PFSK-1 (cell line): ENCODE results near the gene KIF6.

Experiments
- FOXP2 ChIP-seq: optimal IDR thresholded peaks from 2 replicates; pipeline ENCODE3; 2011; ENCODE audit warnings: borderline replicate concordance, control low read depth, inconsistent platforms; ENCODE audit not compliant: insufficient read depth; ENCODE audit errors: extremely low read length, extremely low read depth
- POLR2AphosphoS5 ChIP-seq: IDR thresholded peaks from 2 replicates; pipeline ENCODE4 v1.6.1; 2012; ENCODE audit warnings: low read depth, mild to moderate bottlenecking, control low read depth, low read length, moderate library complexity
- REST ChIP-seq, 2 experiments: IDR thresholded peaks; 2 replicates each; pipeline versions ENCODE4 v1.6.1 to v1.8.0; 2011 to 2012; ENCODE audit warnings: low read depth in 2 of 2, low read length in 2 of 2, control low read depth in 1 of 2, inconsistent platforms in 1 of 2, mild to moderate bottlenecking in 1 of 2, moderate library complexity in 1 of 2; ENCODE audit not compliant: insufficient read depth in 1 of 2
- SIN3A ChIP-seq: IDR thresholded peaks from 2 replicates; pipeline ENCODE4 v1.6.1; 2012; ENCODE audit warnings: mild to moderate bottlenecking, low read length, moderate library complexity, borderline replicate concordance; ENCODE audit not compliant: insufficient read depth
- TAF1 ChIP-seq: IDR thresholded peaks from 2 replicates; pipeline ENCODE4 v1.6.1; 2012; ENCODE audit warnings: low read length, control low read depth, borderline replicate concordance; ENCODE audit not compliant: insufficient read depth

The KIF6 gene

GRCh38 chr6:39360378-39360777 lies 364.8 kb downstream of the KIF6 start:
- no peak for TF ChIP-seq REST (IDR thresholded peaks at IDR 0.05; ENCODE audit: insufficient read depth in 1 of 2, low read depth in 2 of 2, low read length in 2 of 2)
- TF ChIP-seq SIN3A, result no peak
- TF ChIP-seq POLR2AphosphoS5, result no peak
- TF ChIP-seq TAF1, result no peak
- TF ChIP-seq FOXP2, result no peak

GRCh38 chr6:39357998-39358686 lies 367.1 kb downstream of the KIF6 start:
- TF ChIP-seq SIN3A, result no peak
- TF ChIP-seq REST (IDR thresholded peaks at IDR 0.05; ENCODE audit: insufficient read depth in 1 of 2, low read depth in 2 of 2, low read length in 2 of 2), result 0 out of 4 replicates have a peak, but pooled peaks of 1 of the 2 experiments have one; percentile 33

GRCh38 chr6:39353698-39354315 lies 371.4 kb downstream of the KIF6 start:
- TF ChIP-seq SIN3A, result no peak
- no peak for TF ChIP-seq REST (IDR thresholded peaks at IDR 0.05; ENCODE audit: insufficient read depth in 1 of 2, low read depth in 2 of 2, low read length in 2 of 2)
- no peak for TF ChIP-seq TAF1
- no peak for TF ChIP-seq POLR2AphosphoS5
- no peak for TF ChIP-seq FOXP2

DNA sequence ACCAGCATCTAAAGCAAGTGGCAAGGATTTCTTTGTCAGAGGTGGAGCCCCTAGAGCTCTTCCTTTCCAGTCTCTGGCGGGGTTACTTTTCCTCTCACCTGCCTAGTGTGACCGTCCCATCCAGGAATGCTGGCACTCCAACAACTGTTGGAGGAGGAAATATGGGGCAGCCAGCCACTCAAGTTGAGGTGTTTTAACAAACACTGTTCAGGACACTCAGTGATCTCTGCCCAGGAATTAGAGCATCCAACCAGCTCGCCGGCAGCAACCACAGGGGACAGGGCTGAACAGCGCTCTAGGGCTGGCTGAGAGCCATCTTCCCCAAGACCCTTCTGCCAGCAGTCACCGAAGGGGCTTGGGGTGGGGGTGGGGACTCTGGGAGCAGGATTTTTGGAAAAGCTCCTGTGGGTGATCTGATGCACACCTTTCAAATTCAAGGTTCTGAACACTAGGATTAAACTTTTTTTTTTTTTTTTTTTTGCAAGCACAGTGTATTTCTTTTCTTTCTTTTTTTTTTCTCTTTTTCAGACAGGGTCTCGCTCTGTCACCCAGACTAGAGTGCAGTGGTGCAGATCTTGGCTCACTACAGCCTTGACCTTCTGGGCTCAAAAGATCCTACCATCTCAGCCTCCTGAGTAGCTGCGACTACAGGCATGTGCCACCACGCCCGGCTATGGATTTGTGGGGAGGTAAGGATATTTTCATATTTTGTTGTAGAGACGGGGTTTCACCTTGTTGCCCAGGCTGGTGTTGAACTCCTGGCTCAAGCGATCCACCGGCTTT lies 374.3 kb downstream of the KIF6 start:
- TF ChIP-seq FOXP2 (no peak), TAF1 (no peak), REST (IDR thresholded peaks at IDR 0.05; ENCODE audit: insufficient read depth in 1 of 2, low read depth in 2 of 2, low read length in 2 of 2) (no peak), POLR2AphosphoS5 (no peak), SIN3A (no peak)
